ENCODE data around the gene EEF1AKMT1. TPM values are rescaled to one million over a fixed set of nuclear protein-coding genes. Genes with fewer than 3 reads are reported as not detected.

Gene EEF1AKMT1
- total RNA-seq, 1 experiment from 2014 or later: 9.8 TPM

DNA sequence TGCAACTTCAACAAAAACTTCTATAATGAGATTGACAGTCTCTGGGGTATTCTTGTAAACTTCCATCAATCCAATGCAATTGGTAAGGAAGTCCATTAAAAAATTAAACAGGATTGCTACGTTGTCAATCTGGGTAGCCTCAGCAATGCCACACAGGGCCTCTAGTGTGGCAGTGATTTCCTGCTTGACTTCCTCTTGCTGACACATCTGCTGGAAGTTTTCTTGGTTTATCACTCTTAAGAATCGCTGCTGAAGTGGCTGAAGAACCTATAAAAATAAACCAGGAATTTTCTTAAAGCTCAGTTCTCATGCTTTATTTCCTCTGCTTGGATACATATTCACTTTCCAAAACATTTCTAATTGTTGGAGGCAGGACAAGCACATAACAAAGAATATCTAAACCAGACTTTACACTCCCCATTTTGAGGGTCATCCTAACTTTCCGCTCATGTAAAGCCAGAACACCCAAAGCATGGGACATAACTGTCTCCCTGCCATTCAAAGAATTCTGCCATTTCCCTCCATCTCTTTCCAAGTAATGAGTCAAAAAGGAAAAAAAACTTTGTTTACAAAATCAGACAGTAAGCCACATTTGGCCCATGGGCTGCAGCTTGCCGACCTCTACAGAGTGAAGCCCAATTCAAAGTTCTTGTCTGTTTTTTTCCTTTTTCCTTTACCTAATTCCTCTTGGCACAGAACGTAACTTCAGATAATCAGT, 23.2 kb upstream of the EEF1AKMT1 start:
- ChIA-PET RAD21 (ENCODE audit: low non-redundant PET in 1 of 2, low total read pairs in 2 of 2, uncharacterized antibody in 2 of 2, unreplicated experiment in 2 of 2) (no interaction called here), CTCF (no interaction called here), POLR2A (no interaction called here)
- Histone ChIP-seq H3K36me3 (ENCODE audit: control insufficient read depth in 1 of 2, insufficient read depth in 2 of 2, low read length in 2 of 2) (peaks cover 10 to 18% of the 10 kb centered on the region in 2 experiments; a peak in 2 of 4 replicates), H3K4me3 (replicated peaks in 1 of 2; ENCODE audit: low read depth in 1 of 2, low read length in 2 of 2) (no peak overlapping the region), H3K79me2 (ENCODE audit: insufficient read depth, low read length) (no peaks in the 10 kb centered on the region; the same call in 1 of the 2 replicates), H3K27me3 (ENCODE audit: insufficient read depth, low read length) (no peaks in the 10 kb centered on the region), H3K9ac (ENCODE audit: low read length) (no peak overlapping the region), H3K4me2 (ENCODE audit: low read length) (no peak overlapping the region), H3K4me1 (ENCODE audit: control insufficient read depth in 1 of 2, insufficient read depth in 2 of 2, low read length in 2 of 2) (peaks cover 0 to 12% of the 10 kb centered on the region in 2 experiments; a peak in 1 of 4 replicates), H3K27ac (ENCODE audit: low read depth, low read length) (no peak overlapping the region), H4K20me1 (ENCODE audit: insufficient read depth) (no peaks in the 10 kb centered on the region), H3K9me2 (ENCODE audit: insufficient read depth) (no peaks in the 10 kb centered on the region), H2AFZ (ENCODE audit: low read depth, low read length, poor library complexity, severe bottlenecking) (no peak overlapping the region), H3K9me3 (ENCODE audit: control insufficient read depth in 1 of 2, insufficient read depth in 1 of 2, low read depth in 1 of 2, low read length in 2 of 2) (no peaks in the 10 kb centered on the region)
- ATAC-seq (no peak), DNase-seq (ENCODE audit: low read depth, low spot score) (no peak)
- TF ChIP-seq ZNF274 (IDR thresholded peaks at IDR 0.05; ENCODE audit: low read depth, low read length) (no peak), SIN3A (IDR thresholded peaks at IDR 0.05; ENCODE audit: low read depth) (no peak), SRF (IDR thresholded peaks at IDR 0.05; ENCODE audit: low read depth) (no peak), EZH2 (IDR thresholded peaks at IDR 0.05) (no peak), POLR2AphosphoS5 (IDR thresholded peaks at IDR 0.05; ENCODE audit: low read depth, low read length) (no peak), ZFX (IDR thresholded peaks at IDR 0.05) (no peak), SP1 (IDR thresholded peaks at IDR 0.05; ENCODE audit: low read depth) (no peak), TCF7L2 (IDR thresholded peaks at IDR 0.05; ENCODE audit: borderline replicate concordance, extremely low read depth, insufficient read depth, insufficient read length) (no peak), CBX3 (IDR thresholded peaks at IDR 0.05; ENCODE audit: low read depth) (no peak), EGR1 (IDR thresholded peaks at IDR 0.05; ENCODE audit: low read depth) (no peak), RAD21 (IDR thresholded peaks at IDR 0.05; ENCODE audit: low read depth) (no peak)
- intact Hi-C loops (cut with micrococcal nuclease): no loop called here
- BruUV-seq (replicated peaks): no TSS peak

DNA sequence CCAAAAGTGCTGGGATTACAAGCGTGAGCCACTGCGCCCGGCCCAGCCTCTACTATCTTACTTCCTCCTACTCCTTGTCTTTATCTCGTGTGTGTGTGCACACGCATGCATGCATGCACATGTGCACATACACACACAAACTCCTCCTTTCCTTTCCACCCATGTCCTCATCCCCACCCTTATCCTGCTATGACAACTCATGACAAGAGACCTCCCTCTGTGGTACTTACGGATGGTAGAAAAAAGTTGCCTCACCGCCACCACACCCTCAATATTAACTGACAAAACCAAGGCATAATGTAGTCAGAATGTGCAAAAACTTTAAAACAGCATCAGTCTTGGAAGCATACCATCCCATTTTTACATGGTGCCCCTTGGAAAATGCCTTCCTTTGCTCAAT, 15.9 kb upstream of the EEF1AKMT1 start:
- DNase-seq (ENCODE audit: low read depth, low spot score) (no peak), ATAC-seq (no peak)
- H3K36me3 ChIP-seq (ENCODE audit: control insufficient read depth in 1 of 2, insufficient read depth in 2 of 2, low read length in 2 of 2): peaks cover 6 to 8% of the 10 kb centered on the region in 2 experiments; a peak in 3 of 4 replicates
- intact Hi-C loops (cut with micrococcal nuclease): no loop called here
- H3K4me1 ChIP-seq (ENCODE audit: control insufficient read depth in 1 of 2, insufficient read depth in 2 of 2, low read length in 2 of 2): peaks cover 0 to 4% of the 10 kb centered on the region in 2 experiments; a peak in 1 of 4 replicates
- H3K79me2 ChIP-seq (ENCODE audit: insufficient read depth, low read length): no peaks in the 10 kb centered on the region; the same call in 1 of the 2 replicates
- H3K27me3 ChIP-seq (ENCODE audit: insufficient read depth, low read length): no peaks in the 10 kb centered on the region
- no peak for TF ChIP-seq EGR1 (IDR thresholded peaks at IDR 0.05; ENCODE audit: low read depth)
- TF ChIP-seq POLR2A (IDR thresholded peaks at IDR 0.05; ENCODE audit: borderline replicate concordance, extremely low read depth, insufficient read depth, insufficient read length): no peak
- no peak for TF ChIP-seq YY1 (IDR thresholded peaks at IDR 0.05; ENCODE audit: extremely low read depth, insufficient replicate concordance, low read depth, low read length)
- TF ChIP-seq TCF7L2 (IDR thresholded peaks at IDR 0.05; ENCODE audit: borderline replicate concordance, extremely low read depth, insufficient read depth, insufficient read length): no peak
- no peak overlapping the region for H3K4me3 ChIP-seq (replicated peaks in 1 of 2; ENCODE audit: low read depth in 1 of 2, low read length in 2 of 2)
- no peak overlapping the region for H3K4me2 ChIP-seq (ENCODE audit: low read length)
- no peaks in the 10 kb centered on the region for H3K9me2 ChIP-seq (ENCODE audit: insufficient read depth)
- POLR2A ChIA-PET: no interaction called here
- H4K20me1 ChIP-seq (ENCODE audit: insufficient read depth): no peaks in the 10 kb centered on the region
- RAD21 ChIA-PET (ENCODE audit: low non-redundant PET in 1 of 2, low total read pairs in 2 of 2, uncharacterized antibody in 2 of 2, unreplicated experiment in 2 of 2): no interaction called here
- H2AFZ ChIP-seq (ENCODE audit: low read depth, low read length, poor library complexity, severe bottlenecking): no peak overlapping the region
- H3K9me3 ChIP-seq (ENCODE audit: control insufficient read depth in 1 of 2, insufficient read depth in 1 of 2, low read depth in 1 of 2, low read length in 2 of 2): no peaks in the 10 kb centered on the region
- CTCF ChIA-PET: no interaction called here
- no peak overlapping the region for H3K27ac ChIP-seq (ENCODE audit: low read depth, low read length)
- no TSS peak for BruUV-seq (replicated peaks)
- H3K9ac ChIP-seq (ENCODE audit: low read length): no peak overlapping the region
